ENCODE results near the gene DYNLL2.
"Not testable (repeated sequence)": the region's sequence is repeated elsewhere in the genome, so short reads cannot be mapped to it uniquely, and the experiment has no call there.

The DYNLL2 gene

DNA sequence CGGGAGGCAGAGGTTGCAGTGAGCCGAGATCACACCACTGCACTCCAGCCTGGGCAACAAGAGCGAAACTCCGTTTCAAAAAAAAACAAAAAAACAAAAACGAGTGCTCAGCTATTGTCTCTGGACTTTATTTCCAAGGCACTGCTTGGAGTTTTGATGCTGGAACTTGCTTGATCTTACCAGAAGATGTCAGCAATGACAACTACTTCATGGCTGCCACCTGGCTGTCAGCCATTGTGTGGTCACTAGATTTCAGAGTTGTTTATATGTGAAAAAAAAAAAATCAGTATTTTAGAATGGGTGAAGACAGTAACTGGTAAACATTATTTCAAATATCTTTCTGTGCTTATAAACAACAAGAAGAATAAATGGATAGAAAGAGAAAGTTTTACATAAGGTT is 38.7 kb downstream of the DYNLL2 start:
- no peaks in the 10 kb centered on the region for H3K27me3 ChIP-seq (ENCODE audit: control insufficient read depth, insufficient read depth, low read length)
- WGBS (ENCODE audit: insufficient coverage, insufficient read length): no CpG with 5 or more reads among the region's 5 CpGs
- no peak for DNase-seq (ENCODE audit: low read depth, low spot score)

DNA sequence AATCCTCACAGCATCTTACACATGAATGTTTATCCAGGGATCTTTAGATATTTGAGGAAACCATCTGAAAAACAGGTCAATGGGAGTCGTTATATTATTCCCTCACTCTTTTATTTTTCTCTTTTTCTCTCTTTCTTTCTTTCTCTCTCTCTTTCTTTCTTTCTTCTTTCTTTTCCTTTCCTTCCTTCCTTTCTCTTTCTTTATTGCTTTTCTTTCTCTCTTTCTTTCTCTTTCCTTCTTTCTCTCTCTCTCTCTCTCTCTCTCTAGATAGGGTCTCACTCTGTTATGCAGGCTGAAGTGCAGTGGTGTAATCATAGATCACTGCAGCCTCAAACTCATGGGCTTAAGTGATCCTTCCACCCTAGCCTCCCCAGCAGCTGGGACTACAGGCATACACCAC is 44.6 kb downstream of the DYNLL2 start:
- no CpG with 5 or more reads among the region's 1 CpG for WGBS (ENCODE audit: insufficient coverage, insufficient read length)
- Histone ChIP-seq H3K9me3 (ENCODE audit: control insufficient read depth, insufficient read depth, low read length) (no peaks in the 10 kb centered on the region), H3K27ac (ENCODE audit: low read length) (no peak overlapping the region), H3K4me3 (ENCODE audit: low read length) (no peak overlapping the region), H3K27me3 (ENCODE audit: control insufficient read depth, insufficient read depth, low read length) (no peaks in the 10 kb centered on the region), H3K4me1 (ENCODE audit: control insufficient read depth, insufficient read depth, low read length) (no peaks in the 10 kb centered on the region), H3K36me3 (ENCODE audit: control insufficient read depth, insufficient read depth, low read length) (no peaks in the 10 kb centered on the region)
- no peak for DNase-seq (ENCODE audit: low read depth, low spot score)

More for the DNA sequence above, 38.7 kb downstream of the DYNLL2 start:
- H3K9me3 ChIP-seq (ENCODE audit: control insufficient read depth, insufficient read depth, low read length): no peaks in the 10 kb centered on the region
- no peaks in the 10 kb centered on the region for H3K4me1 ChIP-seq (ENCODE audit: control insufficient read depth, insufficient read depth, low read length)
- no peak overlapping the region for H3K4me3 ChIP-seq (ENCODE audit: low read length)
- no peak overlapping the region for H3K27ac ChIP-seq (ENCODE audit: low read length)
- no peaks in the 10 kb centered on the region for H3K36me3 ChIP-seq (ENCODE audit: control insufficient read depth, insufficient read depth, low read length)

- not testable (repeated sequence) for H3K4me1 ChIP-seq (ENCODE audit: control insufficient read depth, insufficient read depth, low read length); H3K9me3 ChIP-seq (ENCODE audit: control insufficient read depth, insufficient read depth, low read length); DNase-seq (ENCODE audit: low read depth, low spot score); H3K27ac ChIP-seq (ENCODE audit: low read length); H3K4me3 ChIP-seq (ENCODE audit: low read length); H3K36me3 ChIP-seq (ENCODE audit: control insufficient read depth, insufficient read depth, low read length); H3K27me3 ChIP-seq (ENCODE audit: control insufficient read depth, insufficient read depth, low read length)
- no CpG with 5 or more reads among the region's 5 CpGs for WGBS (ENCODE audit: insufficient coverage, insufficient read length)
These were observed 49.5 kb downstream of the DYNLL2 start for GRCh38 chr17:58132697-58133096.

DNA sequence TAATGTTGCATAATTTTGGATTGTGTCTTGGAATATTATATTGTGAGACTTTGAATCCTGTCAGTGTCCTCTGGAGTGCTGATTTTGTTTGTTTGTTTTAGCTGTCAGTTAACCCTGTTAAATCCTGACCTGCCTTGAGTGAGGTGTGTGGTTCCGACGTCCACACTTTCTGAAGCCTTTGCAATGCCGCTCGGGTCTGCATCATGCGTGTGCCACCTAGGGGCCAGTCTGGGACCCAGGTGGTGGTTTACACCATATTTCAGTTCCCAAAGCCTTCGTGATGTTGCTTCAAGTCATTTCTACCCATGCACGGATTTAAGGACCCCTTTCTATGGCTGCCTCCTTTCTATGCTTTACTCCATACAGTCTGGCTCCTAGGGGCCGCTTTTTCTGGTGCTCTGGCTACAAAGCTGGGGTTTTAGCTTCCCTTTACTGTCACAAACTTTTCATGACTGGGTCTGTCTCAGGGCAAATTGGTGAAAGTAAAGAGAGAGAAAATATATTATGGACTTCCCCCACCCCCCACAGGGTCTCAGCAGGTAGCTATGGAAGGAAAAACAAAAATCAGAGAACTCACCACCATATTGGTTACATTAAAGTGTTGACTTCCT is 53.6 kb downstream of the DYNLL2 start:
- no peaks in the 10 kb centered on the region for H3K9me3 ChIP-seq (ENCODE audit: control insufficient read depth, insufficient read depth, low read length)
- H3K27ac ChIP-seq (ENCODE audit: low read length): no peak overlapping the region
- no peaks in the 10 kb centered on the region for H3K27me3 ChIP-seq (ENCODE audit: control insufficient read depth, insufficient read depth, low read length)
- no peaks in the 10 kb centered on the region for H3K36me3 ChIP-seq (ENCODE audit: control insufficient read depth, insufficient read depth, low read length)
- peak; percentile 13 for DNase-seq (ENCODE audit: low read depth, low spot score)
- no peaks in the 10 kb centered on the region for H3K4me1 ChIP-seq (ENCODE audit: control insufficient read depth, insufficient read depth, low read length)
- no CpG with 5 or more reads among the region's 8 CpGs for WGBS (ENCODE audit: insufficient coverage, insufficient read length)
- no peak overlapping the region for H3K4me3 ChIP-seq (ENCODE audit: low read length)

DNA sequence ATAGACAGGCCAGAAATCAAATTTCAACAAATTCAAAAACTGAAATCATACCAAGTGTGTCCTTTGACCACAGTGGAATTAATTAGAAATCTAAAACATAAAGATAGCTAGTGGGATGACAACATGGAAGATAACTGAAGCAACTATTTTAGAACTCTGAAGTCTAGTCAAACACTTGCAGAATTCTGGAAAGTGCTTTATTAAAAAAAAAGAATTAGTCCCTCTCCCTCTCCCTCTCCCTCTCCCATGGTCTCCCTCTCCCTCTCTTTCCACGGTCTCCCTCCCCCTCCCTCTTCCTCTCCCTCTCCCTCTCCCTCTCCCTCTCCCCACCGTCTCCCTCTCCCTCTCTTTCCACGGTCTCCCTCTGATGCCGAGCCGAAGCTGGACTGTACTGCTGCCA is 58.3 kb downstream of the DYNLL2 start:
- H3K27me3 ChIP-seq (ENCODE audit: control insufficient read depth, insufficient read depth, low read length): no peaks in the 10 kb centered on the region
- no peaks in the 10 kb centered on the region for H3K9me3 ChIP-seq (ENCODE audit: control insufficient read depth, insufficient read depth, low read length)
- H3K4me1 ChIP-seq (ENCODE audit: control insufficient read depth, insufficient read depth, low read length): no peaks in the 10 kb centered on the region
- no peak overlapping the region for H3K4me3 ChIP-seq (ENCODE audit: low read length)
- DNase-seq (ENCODE audit: low read depth, low spot score): no peak
- no CpG with 5 or more reads among the region's 5 CpGs for WGBS (ENCODE audit: insufficient coverage, insufficient read length)
- no peak overlapping the region for H3K27ac ChIP-seq (ENCODE audit: low read length)
- H3K36me3 ChIP-seq (ENCODE audit: control insufficient read depth, insufficient read depth, low read length): no peaks in the 10 kb centered on the region

GRCh38 chr17:58143335-58143734 is 60.1 kb downstream of the DYNLL2 start:
- H3K4me1 ChIP-seq (ENCODE audit: control insufficient read depth, insufficient read depth, low read length); H3K27me3 ChIP-seq (ENCODE audit: control insufficient read depth, insufficient read depth, low read length): not testable (repeated sequence)

DNA sequence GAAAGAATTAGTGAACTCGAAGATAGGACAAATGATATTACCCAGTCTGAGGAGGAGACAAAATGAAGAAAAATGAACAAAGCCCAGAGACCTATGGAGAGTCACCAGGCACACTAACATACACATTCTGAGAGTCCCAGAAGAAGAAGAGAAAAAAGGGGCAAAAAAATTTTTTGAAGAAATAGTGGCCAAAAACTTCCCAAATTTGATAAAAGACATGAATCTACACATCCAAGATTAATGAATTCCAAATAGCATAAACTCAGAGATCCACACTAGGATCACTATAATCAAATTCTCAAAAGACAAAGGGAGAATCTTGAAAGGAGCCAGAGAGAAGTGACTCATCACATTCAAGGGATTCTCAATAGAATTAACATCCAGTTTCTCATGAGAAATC is 61.6 kb downstream of the DYNLL2 start:
- H3K4me3 ChIP-seq (ENCODE audit: low read length): no peak overlapping the region
- no peaks in the 10 kb centered on the region for H3K9me3 ChIP-seq (ENCODE audit: control insufficient read depth, insufficient read depth, low read length)
- WGBS (ENCODE audit: insufficient coverage, insufficient read length): no CpG with 5 or more reads among the region's 1 CpG
- DNase-seq (ENCODE audit: low read depth, low spot score): no peak
- H3K36me3 ChIP-seq (ENCODE audit: control insufficient read depth, insufficient read depth, low read length): no peaks in the 10 kb centered on the region
- no peak overlapping the region for H3K27ac ChIP-seq (ENCODE audit: low read length)
- no peaks in the 10 kb centered on the region for H3K4me1 ChIP-seq (ENCODE audit: control insufficient read depth, insufficient read depth, low read length)
- no peaks in the 10 kb centered on the region for H3K27me3 ChIP-seq (ENCODE audit: control insufficient read depth, insufficient read depth, low read length)

More at GRCh38 chr17:58143335-58143734, 60.1 kb downstream of the DYNLL2 start:
- WGBS (ENCODE audit: insufficient coverage, insufficient read length): no CpG with 5 or more reads among the region's 4 CpGs
- not testable (repeated sequence) for H3K36me3 ChIP-seq (ENCODE audit: control insufficient read depth, insufficient read depth, low read length); DNase-seq (ENCODE audit: low read depth, low spot score); H3K4me3 ChIP-seq (ENCODE audit: low read length); H3K9me3 ChIP-seq (ENCODE audit: control insufficient read depth, insufficient read depth, low read length); H3K27ac ChIP-seq (ENCODE audit: low read length)
